Mesenchymal stem cell (in vitro differentiated cells and primary cell): Measurements from ENCODE around the gene PRRT3.
"Not testable (repeated sequence)": the region's sequence is repeated elsewhere in the genome, so short reads cannot be mapped to it uniquely, and the experiment has no call there.

Source experiments
- DNase-seq: peaks from one replicate; pipeline ENCODE4 v3.0.0-alpha.2; 2013
- H2AFZ ChIP-seq: one replicate; pipeline ENCODE4 v1.6.1; 2013; ENCODE audit warnings: low read depth, mild to moderate bottlenecking, control low read depth, inconsistent platforms, low read length, moderate library complexity
- H2AK5ac ChIP-seq: 2 replicates; pipeline ENCODE4 v1.6.1; 2013; ENCODE audit warnings: low read length, moderate library complexity, mild to moderate bottlenecking, inconsistent platforms; ENCODE audit not compliant: severe bottlenecking
- H2BK120ac ChIP-seq: one replicate; pipeline ENCODE4 v1.6.1; 2013; ENCODE audit warnings: low read depth, mild to moderate bottlenecking, inconsistent platforms, low read length, moderate library complexity
- H2BK12ac ChIP-seq, 2 experiments: one replicate each; pipeline ENCODE4 v1.6.1; 2013; ENCODE audit warnings: inconsistent platforms in 2 of 2, low read length in 2 of 2, mild to moderate bottlenecking in 2 of 2, moderate library complexity in 2 of 2, control low read depth in 1 of 2
- H2BK15ac ChIP-seq: one replicate; pipeline ENCODE4 v1.6.1; 2013; ENCODE audit warnings: mild to moderate bottlenecking, low read depth, inconsistent platforms; ENCODE audit not compliant: poor library complexity, severe bottlenecking
- H2BK5ac ChIP-seq: 2 replicates; pipeline ENCODE4 v1.6.1; 2013; ENCODE audit warnings: low read depth, mild to moderate bottlenecking, low read length, control low read depth, inconsistent platforms; ENCODE audit not compliant: poor library complexity, severe bottlenecking
- H3K14ac ChIP-seq, 2 experiments: one replicate each; pipeline ENCODE4 v1.6.1; 2013; ENCODE audit warnings: inconsistent platforms in 2 of 2, low read length in 2 of 2, control low read depth in 1 of 2, mild to moderate bottlenecking in 1 of 2, moderate library complexity in 1 of 2
- H3K18ac ChIP-seq, 2 experiments: one replicate each; pipeline ENCODE4 v1.6.1; 2013; ENCODE audit warnings: inconsistent platforms in 2 of 2, low read length in 2 of 2, control low read depth in 1 of 2, low read depth in 1 of 2, mild to moderate bottlenecking in 1 of 2
- H3K23ac ChIP-seq, 2 experiments: one replicate each; pipeline ENCODE4 v1.6.1; 2013; ENCODE audit warnings: inconsistent platforms in 2 of 2, low read length in 2 of 2, mild to moderate bottlenecking in 2 of 2, moderate library complexity in 2 of 2, control low read depth in 1 of 2
- H3K27ac ChIP-seq: 2 replicates; pipeline ENCODE4 v1.5.1; 2013; ENCODE audit warnings: mild to moderate bottlenecking, moderate library complexity, low read length, control low read depth, inconsistent platforms; ENCODE audit not compliant: poor library complexity, severe bottlenecking
- H3K27me3 ChIP-seq, 2 experiments: 2 replicates each; pipeline versions ENCODE4 v1.6.1 to v1.7.0; 2013; ENCODE audit warnings: low read length in 2 of 2, mild to moderate bottlenecking in 2 of 2, moderate library complexity in 2 of 2, control low read depth in 1 of 2, inconsistent platforms in 1 of 2; ENCODE audit not compliant: control insufficient read depth in 1 of 2, insufficient read depth in 1 of 2
- H3K36me3 ChIP-seq, 2 experiments: 2 replicates each; pipeline versions ENCODE4 v1.6.1 to v1.7.0; 2013; ENCODE audit warnings: low read length in 2 of 2, control low read depth in 1 of 2, inconsistent platforms in 1 of 2, low read depth in 1 of 2, mild to moderate bottlenecking in 1 of 2; ENCODE audit not compliant: insufficient read depth in 2 of 2, control insufficient read depth in 1 of 2
- H3K4ac ChIP-seq, 2 experiments: one replicate each; pipeline ENCODE4 v1.6.1; 2013; ENCODE audit warnings: inconsistent platforms in 2 of 2, low read length in 2 of 2, mild to moderate bottlenecking in 2 of 2, moderate library complexity in 2 of 2, control low read depth in 1 of 2, low read depth in 1 of 2
- H3K4me1 ChIP-seq: 2 replicates; pipeline ENCODE4 v1.6.1; 2013; ENCODE audit warnings: low read depth, low read length, control low read depth; ENCODE audit not compliant: control insufficient read depth, insufficient read depth
- H3K4me2 ChIP-seq: 2 replicates; pipeline ENCODE4 v1.6.1; 2013; ENCODE audit warnings: low read length, mild to moderate bottlenecking, inconsistent platforms; ENCODE audit not compliant: poor library complexity, severe bottlenecking
- H3K4me3 ChIP-seq, 2 experiments: 2 replicates each; pipeline versions ENCODE4 v1.5.1 to v1.7.0; 2013; ENCODE audit warnings: low read length in 2 of 2, mild to moderate bottlenecking in 2 of 2, control low read depth in 1 of 2, low read depth in 1 of 2; ENCODE audit not compliant: insufficient read depth in 1 of 2
- H3K79me1 ChIP-seq: replicated peaks from 2 replicates; pipeline ENCODE4 v1.6.1; 2013; ENCODE audit warnings: mild to moderate bottlenecking, control low read depth, low read length, inconsistent platforms; ENCODE audit not compliant: poor library complexity, severe bottlenecking
- H3K9ac ChIP-seq: 2 replicates; pipeline ENCODE4 v1.7.0; 2013; ENCODE audit warnings: mild to moderate bottlenecking, low read length, moderate library complexity
- H3K9me3 ChIP-seq: 2 replicates; pipeline ENCODE4 v1.7.0; 2013; ENCODE audit warnings: mild to moderate bottlenecking, low read length; ENCODE audit not compliant: control insufficient read depth
- H4K8ac ChIP-seq: one replicate; pipeline ENCODE4 v1.6.1; 2013; ENCODE audit warnings: inconsistent platforms, mild to moderate bottlenecking, low read length, moderate library complexity
- H4K91ac ChIP-seq: one replicate; pipeline ENCODE4 v1.6.1; 2013; ENCODE audit warnings: mild to moderate bottlenecking, low read length, inconsistent platforms
- WGBS: methylation state at CpG from one replicate; pipeline ENCODE4 v1.1.7; 2013; ENCODE audit warnings: mixed read lengths; 5-methylcytosine and 5-hydroxymethylcytosine counted together

PRRT3 gene

DNA sequence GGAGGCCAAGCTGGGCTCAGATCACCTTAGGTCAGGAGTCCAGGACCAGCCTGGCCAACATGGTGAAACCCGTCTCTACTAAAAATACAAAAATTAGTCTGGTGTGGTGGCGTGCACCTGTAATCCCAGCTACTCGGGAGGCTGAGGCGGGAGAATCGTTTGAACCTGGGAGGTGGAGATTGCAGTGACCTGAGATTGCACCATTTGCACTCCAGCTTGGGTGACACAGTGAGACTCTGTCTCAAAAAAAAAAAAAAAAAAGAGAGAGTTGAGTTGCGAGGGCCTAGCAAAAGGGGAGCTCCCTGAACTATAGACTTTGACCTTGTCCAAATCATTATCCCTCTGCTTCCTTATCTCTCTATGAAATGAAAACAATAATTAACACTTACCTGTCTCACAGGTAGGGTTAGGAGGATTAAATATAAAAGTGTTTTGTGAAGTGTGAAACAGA, 51.2 kb downstream of the PRRT3 start:
- H3K79me1 ChIP-seq, H2BK12ac ChIP-seq, H2AK5ac ChIP-seq, H3K9me3 ChIP-seq, H3K23ac ChIP-seq, H3K9ac ChIP-seq, H3K36me3 ChIP-seq, H2BK120ac ChIP-seq, H3K4me3 ChIP-seq, H2AFZ ChIP-seq, H3K14ac ChIP-seq, H4K8ac ChIP-seq, H3K18ac ChIP-seq, H2BK15ac ChIP-seq, H3K27ac ChIP-seq, H4K91ac ChIP-seq, H3K4ac ChIP-seq, H3K27me3 ChIP-seq, H3K4me2 ChIP-seq, H2BK5ac ChIP-seq, DNase-seq: not testable (repeated sequence)
- H3K4me1 ChIP-seq, result peaks cover 26% of the 10 kb centered on the region
- WGBS, result 96% methylated on average over 5 of the region's 6 CpGs

- Histone ChIP-seq H2BK120ac (no peak overlapping the region), H3K4me1 (peaks cover 26% of the 10 kb centered on the region), H3K79me1 (peaks cover 8% of the 10 kb centered on the region), H3K4me3 (no peak overlapping the region), H3K14ac (no peak overlapping the region), H4K8ac (no peak overlapping the region), H3K36me3 (peaks cover 0 to 5% of the 10 kb centered on the region in 2 experiments), H2AFZ (no peak overlapping the region), H2BK5ac (no peak overlapping the region), H3K23ac (no peak overlapping the region), H3K4me2 (no peak overlapping the region), H3K9me3 (no peaks in the 10 kb centered on the region), H3K18ac (no peak overlapping the region), H3K27ac (no peak overlapping the region), H3K27me3 (no peaks in the 10 kb centered on the region), H4K91ac (no peak overlapping the region), H2BK12ac (no peak overlapping the region), H2AK5ac (no peak overlapping the region), H2BK15ac (no peak overlapping the region), H3K9ac (no peak overlapping the region), H3K4ac (no peak overlapping the region)
- no peak for DNase-seq
- 73% methylated on average over 3 of the region's 3 CpGs for WGBS
These were observed 52.9 kb downstream of the PRRT3 start for GRCh38 chr3:9899289-9899791.

DNA sequence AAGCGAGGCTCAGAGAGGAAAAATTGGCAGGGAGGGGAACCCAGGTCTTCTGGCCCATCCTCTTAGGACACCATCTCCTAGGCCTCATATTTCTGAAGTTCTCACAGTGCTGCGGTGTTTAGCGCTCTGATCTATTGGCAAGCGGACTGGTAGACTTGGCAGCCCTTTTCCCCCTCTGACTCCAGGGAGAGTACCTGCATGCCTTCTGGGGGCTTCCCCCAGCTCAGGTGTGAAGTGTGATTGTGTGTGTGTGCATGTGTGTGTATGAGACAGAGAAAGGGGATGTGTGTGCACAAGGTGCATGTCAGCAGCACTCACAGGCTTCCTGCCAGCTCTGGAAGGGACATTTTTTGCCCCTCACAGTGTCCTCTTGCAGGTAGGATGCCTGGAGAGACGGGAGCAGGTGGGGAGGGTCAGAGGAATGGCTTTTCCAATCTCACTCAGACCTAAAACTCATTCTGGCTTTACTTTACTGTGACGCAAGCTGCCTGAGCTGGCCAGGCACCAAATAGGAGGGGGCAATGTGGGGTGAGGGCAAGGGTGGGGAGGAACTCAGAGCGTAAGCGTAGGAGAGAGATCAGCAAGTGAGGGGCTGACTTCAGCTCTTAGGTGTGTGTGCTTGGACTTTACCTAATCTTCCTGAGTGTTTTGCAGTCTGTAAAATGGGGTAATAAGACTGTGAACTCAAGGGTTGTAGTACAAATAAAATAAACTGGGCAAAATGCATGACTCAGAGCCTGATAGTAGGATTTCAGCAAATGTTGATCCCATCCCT, 53.6 kb downstream of the PRRT3 start:
- peaks cover 0 to 8% of the 10 kb centered on the region in 2 experiments for H3K36me3 ChIP-seq
- no peak overlapping the region for H3K18ac ChIP-seq
- H3K23ac ChIP-seq, result no peak overlapping the region
- peaks cover 28% of the 10 kb centered on the region for H3K4me1 ChIP-seq
- H2BK12ac ChIP-seq, result peak overlapping the region in 1 of 2 experiments; percentile 60
- H2BK5ac ChIP-seq, result no peak overlapping the region
- no peak for DNase-seq
- H3K4me3 ChIP-seq, result no peak overlapping the region
- peak overlapping the region; percentile 76 for H4K91ac ChIP-seq
- H2BK120ac ChIP-seq, result no peak overlapping the region
- H2BK15ac ChIP-seq, result no peak overlapping the region
- H2AFZ ChIP-seq, result no peak overlapping the region
- no peak overlapping the region for H3K14ac ChIP-seq
- H4K8ac ChIP-seq, result no peak overlapping the region
- H2AK5ac ChIP-seq, result peak overlapping the region; percentile 99
- H3K27ac ChIP-seq, result peak overlapping the region; percentile 76
- H3K27me3 ChIP-seq, result no peaks in the 10 kb centered on the region
- no peak overlapping the region for H3K4ac ChIP-seq
- H3K4me2 ChIP-seq, result no peak overlapping the region
- no peak overlapping the region for H3K9ac ChIP-seq
- 84% methylated on average over 8 of the region's 8 CpGs for WGBS
- no peaks in the 10 kb centered on the region for H3K9me3 ChIP-seq
- H3K79me1 ChIP-seq, result peaks cover 9% of the 10 kb centered on the region

- H4K91ac ChIP-seq, result no peak overlapping the region
- H3K36me3 ChIP-seq, result peaks cover 6 to 17% of the 10 kb centered on the region in 2 experiments
- peaks cover 12% of the 10 kb centered on the region for H3K79me1 ChIP-seq
- peak overlapping the region; percentile 99 for H3K27ac ChIP-seq
- H3K14ac ChIP-seq, result no peak overlapping the region
- no peak overlapping the region for H3K9ac ChIP-seq
- no peak overlapping the region for H3K18ac ChIP-seq
- H3K23ac ChIP-seq, result no peak overlapping the region
- 79% methylated on average over 4 of the region's 4 CpGs for WGBS
- peak overlapping the region; percentile 47 for H3K4me2 ChIP-seq
- no peak overlapping the region for H3K4ac ChIP-seq
- peak overlapping the region; percentile 47 for H4K8ac ChIP-seq
- no peak overlapping the region for H2BK120ac ChIP-seq
- H2AFZ ChIP-seq, result no peak overlapping the region
- peak overlapping the region; percentile 97 for H2AK5ac ChIP-seq
- H3K9me3 ChIP-seq, result no peaks in the 10 kb centered on the region
- no peak overlapping the region for H2BK15ac ChIP-seq
- H3K4me1 ChIP-seq, result peaks cover 21% of the 10 kb centered on the region
- H3K4me3 ChIP-seq, result no peak overlapping the region
- peak overlapping the region; percentile 89 for H2BK5ac ChIP-seq
- H3K27me3 ChIP-seq, result no peaks in the 10 kb centered on the region
- peak; percentile 22 for DNase-seq
- no peak overlapping the region for H2BK12ac ChIP-seq
These were observed 54.5 kb downstream of the PRRT3 start for GRCh38 chr3:9897408-9898372.
